Prostate gland (tissue), 2 donors: ENCODE results near the gene MRPS18A.

ENCODE experiments used
- POLR2A ChIP-seq: fragments of 450-650 bp; IDR thresholded peaks from one replicate; pipeline ENCODE4 v1.6.1; 2016; ENCODE audit warnings: antibody characterized with exemption, mild to moderate bottlenecking
- POLR2AphosphoS5 ChIP-seq: sonication (generic); formaldehyde crosslinking; IDR thresholded peaks from one replicate; pipeline ENCODE4 v1.6.1; 2017; ENCODE audit warnings: antibody characterized with exemption
- TF ChIP-seq, protein P1 (sequence below), 4 experiments: fragments of 200-600 bp in 2 of 4; fragments of 450-650 bp in 2 of 4; sonication (generic) in 2 of 4; IDR thresholded peaks; 1 replicate in 3 of 4; 2 replicates in 1 of 4; pipeline ENCODE4 v1.5.1; 2016 to 2019; ENCODE audit warnings: antibody characterized with exemption in 4 of 4, mild to moderate bottlenecking in 2 of 4, moderate library complexity in 2 of 4

- TF ChIP-seq, protein P1, sequence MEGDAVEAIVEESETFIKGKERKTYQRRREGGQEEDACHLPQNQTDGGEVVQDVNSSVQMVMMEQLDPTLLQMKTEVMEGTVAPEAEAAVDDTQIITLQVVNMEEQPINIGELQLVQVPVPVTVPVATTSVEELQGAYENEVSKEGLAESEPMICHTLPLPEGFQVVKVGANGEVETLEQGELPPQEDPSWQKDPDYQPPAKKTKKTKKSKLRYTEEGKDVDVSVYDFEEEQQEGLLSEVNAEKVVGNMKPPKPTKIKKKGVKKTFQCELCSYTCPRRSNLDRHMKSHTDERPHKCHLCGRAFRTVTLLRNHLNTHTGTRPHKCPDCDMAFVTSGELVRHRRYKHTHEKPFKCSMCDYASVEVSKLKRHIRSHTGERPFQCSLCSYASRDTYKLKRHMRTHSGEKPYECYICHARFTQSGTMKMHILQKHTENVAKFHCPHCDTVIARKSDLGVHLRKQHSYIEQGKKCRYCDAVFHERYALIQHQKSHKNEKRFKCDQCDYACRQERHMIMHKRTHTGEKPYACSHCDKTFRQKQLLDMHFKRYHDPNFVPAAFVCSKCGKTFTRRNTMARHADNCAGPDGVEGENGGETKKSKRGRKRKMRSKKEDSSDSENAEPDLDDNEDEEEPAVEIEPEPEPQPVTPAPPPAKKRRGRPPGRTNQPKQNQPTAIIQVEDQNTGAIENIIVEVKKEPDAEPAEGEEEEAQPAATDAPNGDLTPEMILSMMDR (IDR thresholded peaks at IDR 0.05), result no peak
- TF ChIP-seq POLR2A (no peak), POLR2AphosphoS5 (no peak)
These were observed 21.2 kb downstream of the MRPS18A start for GRCh38 chr6:43666196-43666920.
